Urinary bladder (tissue), 4 donors: Measurements from ENCODE around the gene PLA2G4E. TPM values are rescaled to one million over a fixed set of nuclear protein-coding genes. Genes with fewer than 3 reads are reported as not detected.

ENCODE experiments used
- DNase-seq: peaks from one replicate; pipeline ENCODE4 v3.0.0-alpha.2; 2015; ENCODE audit errors: extremely low spot score
- H3K27ac ChIP-seq: one replicate; pipeline ENCODE4 v1.5.1; 2013; ENCODE audit warnings: low read depth, mild to moderate bottlenecking, moderate library complexity
- H3K36me3 ChIP-seq: one replicate; pipeline ENCODE4 v1.6.1; 2013; ENCODE audit warnings: mild to moderate bottlenecking, moderate library complexity; ENCODE audit not compliant: insufficient read depth
- H3K4me1 ChIP-seq: one replicate; pipeline ENCODE4 v1.6.1; 2013; ENCODE audit warnings: mild to moderate bottlenecking, moderate library complexity; ENCODE audit not compliant: insufficient read depth
- H3K4me3 ChIP-seq: one replicate; pipeline ENCODE4 v1.5.1; 2013; ENCODE audit warnings: low read depth, low read length
- WGBS: extraction: QIAGEN DNeasy Blood & Tissue Kit; methylation state at CpG from one replicate; pipeline ENCODE4 v1.1.7; 2013; 5-methylcytosine and 5-hydroxymethylcytosine counted together
- polyA plus RNA-seq: library from polyadenylated mRNA; stranded (reverse); fragments of 200-250 nt; gene quantifications from one replicate; pipeline ENCODE4 v1.2.3, GENCODE V29; 2013
- total RNA-seq: library from RNA; depleted of rRNA; stranded (reverse); fragments of >200 nt; gene quantifications from one replicate; pipeline ENCODE4 v1.2.3, GENCODE V29; 2014
- donor health status: healthy with polysubstance abuse.
- donor health status: healthy.

PLA2G4E gene, protein sequence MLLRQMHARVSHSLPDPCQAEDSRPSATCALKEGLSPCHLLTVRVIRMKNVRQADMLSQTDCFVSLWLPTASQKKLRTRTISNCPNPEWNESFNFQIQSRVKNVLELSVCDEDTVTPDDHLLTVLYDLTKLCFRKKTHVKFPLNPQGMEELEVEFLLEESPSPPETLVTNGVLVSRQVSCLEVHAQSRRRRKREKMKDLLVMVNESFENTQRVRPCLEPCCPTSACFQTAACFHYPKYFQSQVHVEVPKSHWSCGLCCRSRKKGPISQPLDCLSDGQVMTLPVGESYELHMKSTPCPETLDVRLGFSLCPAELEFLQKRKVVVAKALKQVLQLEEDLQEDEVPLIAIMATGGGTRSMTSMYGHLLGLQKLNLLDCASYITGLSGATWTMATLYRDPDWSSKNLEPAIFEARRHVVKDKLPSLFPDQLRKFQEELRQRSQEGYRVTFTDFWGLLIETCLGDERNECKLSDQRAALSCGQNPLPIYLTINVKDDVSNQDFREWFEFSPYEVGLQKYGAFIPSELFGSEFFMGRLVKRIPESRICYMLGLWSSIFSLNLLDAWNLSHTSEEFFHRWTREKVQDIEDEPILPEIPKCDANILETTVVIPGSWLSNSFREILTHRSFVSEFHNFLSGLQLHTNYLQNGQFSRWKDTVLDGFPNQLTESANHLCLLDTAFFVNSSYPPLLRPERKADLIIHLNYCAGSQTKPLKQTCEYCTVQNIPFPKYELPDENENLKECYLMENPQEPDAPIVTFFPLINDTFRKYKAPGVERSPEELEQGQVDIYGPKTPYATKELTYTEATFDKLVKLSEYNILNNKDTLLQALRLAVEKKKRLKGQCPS
- total RNA-seq (not detected), polyA plus RNA-seq (0.03 TPM)

DNA sequence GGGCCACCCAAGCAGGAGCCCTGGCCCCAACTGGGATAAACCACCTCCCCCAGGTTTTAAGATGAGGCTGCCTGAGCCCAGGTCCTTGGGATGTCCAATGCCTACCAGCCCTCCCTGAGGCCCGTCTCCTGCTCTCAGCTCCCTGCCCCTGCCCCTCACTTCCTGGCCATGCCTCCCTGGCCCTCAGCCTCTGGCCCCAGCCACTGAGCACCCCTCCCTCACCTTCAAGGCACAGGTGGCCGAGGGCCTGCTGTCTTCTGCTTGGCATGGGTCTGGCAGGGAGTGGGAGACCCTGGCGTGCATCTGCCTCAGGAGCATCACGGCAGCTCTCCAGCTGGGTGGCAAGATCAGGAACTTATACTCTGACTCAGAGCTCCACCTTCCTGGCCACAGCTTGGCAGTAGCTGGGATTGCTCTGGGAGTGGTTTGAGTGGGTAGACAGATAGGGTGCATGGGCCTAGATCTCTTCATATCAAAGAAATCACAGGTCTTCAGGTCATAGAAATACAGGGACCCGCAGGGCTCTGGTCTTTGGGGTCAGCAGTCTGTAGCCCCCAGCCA is at the start of gene PLA2G4E:
Gene PLA2G4E (minus strand): TSS at position 330 of the 561 bp plus-strand sequence. CDS start 12 bp downstream, at position 318.
- DNase-seq = no peak
- Histone ChIP-seq H3K4me3 (no peak within 1 kb of the TSS), H3K27ac (no peak within 1 kb of the TSS), H3K36me3 (no peaks in the 10 kb centered on the region), H3K4me1 (no peaks in the 10 kb centered on the region)
- 88% methylated on average over 5 of the region's 5 CpGs for WGBS

DNA sequence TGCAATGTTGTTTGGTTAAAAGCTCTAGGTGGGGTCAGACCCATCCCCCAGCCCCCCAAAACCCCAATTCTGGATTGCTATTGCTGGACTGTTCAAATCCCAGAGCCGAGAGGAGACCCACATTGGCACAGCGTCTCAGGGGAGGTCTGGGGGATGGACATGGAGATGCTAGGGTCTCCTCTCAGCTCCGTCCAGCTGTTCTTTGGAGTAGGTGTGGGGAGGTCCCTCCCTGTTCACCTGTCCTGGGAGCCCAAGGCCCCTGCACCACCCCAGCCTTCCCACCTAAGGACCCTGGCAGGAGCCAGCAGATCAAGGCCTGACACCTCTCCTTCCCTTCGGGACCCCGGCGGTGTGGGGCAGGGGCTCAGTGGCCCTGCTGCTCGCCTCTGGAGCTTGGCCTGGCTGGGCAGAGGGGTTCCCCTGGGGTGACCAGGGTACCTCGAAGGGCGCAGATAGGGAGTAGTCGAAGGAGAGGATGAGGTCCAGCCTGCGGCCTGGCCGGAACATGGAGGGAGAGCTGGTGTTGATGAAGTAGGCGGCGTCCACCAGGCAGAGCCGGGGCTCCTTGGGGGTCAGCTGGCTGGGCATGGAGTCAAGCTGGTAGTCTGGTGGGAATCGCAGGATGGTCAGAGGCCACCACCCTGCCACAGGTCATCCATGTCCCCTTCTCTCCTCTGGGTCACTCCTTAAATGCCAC is 49.6 kb upstream of the PLA2G4E start:
- H3K36me3 ChIP-seq = no peaks in the 10 kb centered on the region
- H3K4me1 ChIP-seq = no peaks in the 10 kb centered on the region
- DNase-seq = no peak
- WGBS = 89% methylated on average over 16 of the region's 16 CpGs
- H3K27ac ChIP-seq = no peak overlapping the region
- no peak overlapping the region for H3K4me3 ChIP-seq

DNA sequence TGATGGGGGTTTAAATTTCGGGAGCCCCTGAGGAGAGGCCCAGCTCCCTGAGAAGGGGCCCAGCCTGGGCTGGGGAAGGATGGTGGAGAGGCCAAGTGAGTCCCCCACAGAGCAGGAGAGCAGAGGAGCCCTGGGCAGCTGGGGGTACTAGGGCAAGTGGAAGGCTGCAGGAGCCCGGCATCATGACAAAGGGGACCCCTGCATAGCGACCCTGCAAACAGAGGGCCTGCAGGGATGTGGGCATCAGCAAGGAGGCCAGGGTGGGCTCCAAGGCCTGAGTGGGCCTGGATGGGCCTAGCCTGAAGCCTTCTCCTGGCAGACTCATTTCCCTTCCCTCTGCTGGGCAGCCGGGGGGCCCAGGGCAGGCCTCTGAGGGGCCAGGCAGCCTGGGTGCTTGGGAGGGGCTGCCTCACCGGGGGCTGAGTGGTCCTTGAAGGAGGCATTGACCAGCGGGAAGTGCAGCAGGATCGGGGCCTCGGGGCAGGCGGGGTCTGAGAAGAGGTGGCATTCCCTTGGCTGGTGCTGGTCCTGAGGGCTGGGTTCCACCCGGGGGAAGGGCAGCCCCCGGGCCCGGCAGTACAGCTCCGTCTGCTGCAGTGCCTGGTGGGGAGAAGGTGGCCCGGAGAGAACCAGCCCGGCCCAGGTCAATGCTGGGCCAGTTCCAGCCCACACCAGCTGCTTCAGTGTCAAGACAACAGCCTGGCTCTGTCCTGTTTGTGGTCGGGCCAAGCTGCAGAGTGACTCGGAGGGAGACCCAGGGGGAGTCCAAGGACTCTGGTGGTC is 48.8 kb upstream of the PLA2G4E start:
- Histone ChIP-seq H3K4me1 (no peaks in the 10 kb centered on the region), H3K27ac (no peak overlapping the region), H3K4me3 (no peak overlapping the region), H3K36me3 (no peaks in the 10 kb centered on the region)
- 72% methylated on average over 17 of the region's 17 CpGs for WGBS
- DNase-seq = no peak

DNA sequence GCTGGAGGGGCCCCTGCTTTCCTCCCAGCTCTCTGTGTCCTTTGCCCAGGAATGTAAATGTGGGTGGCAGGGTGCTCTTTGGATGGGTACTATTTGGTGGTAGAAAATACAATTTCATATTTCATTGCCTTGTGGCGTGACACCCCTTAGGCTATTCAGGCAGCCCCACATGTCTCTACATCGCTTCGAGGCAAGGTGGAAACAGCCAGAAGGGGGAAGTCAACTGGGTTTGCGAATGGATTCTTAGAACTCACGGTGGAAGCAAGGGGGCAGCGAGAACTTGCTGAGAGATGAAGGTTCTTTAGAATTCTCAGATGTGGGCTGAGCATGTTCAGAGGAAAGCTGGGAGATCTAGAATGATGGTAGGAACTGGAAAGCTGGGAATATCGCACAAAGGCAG is 48.2 kb upstream of the PLA2G4E start:
- Histone ChIP-seq H3K4me1 (no peaks in the 10 kb centered on the region), H3K27ac (no peak overlapping the region), H3K36me3 (no peaks in the 10 kb centered on the region), H3K4me3 (no peak overlapping the region)
- no peak for DNase-seq
- 86% methylated on average over 7 of the region's 7 CpGs for WGBS

DNA sequence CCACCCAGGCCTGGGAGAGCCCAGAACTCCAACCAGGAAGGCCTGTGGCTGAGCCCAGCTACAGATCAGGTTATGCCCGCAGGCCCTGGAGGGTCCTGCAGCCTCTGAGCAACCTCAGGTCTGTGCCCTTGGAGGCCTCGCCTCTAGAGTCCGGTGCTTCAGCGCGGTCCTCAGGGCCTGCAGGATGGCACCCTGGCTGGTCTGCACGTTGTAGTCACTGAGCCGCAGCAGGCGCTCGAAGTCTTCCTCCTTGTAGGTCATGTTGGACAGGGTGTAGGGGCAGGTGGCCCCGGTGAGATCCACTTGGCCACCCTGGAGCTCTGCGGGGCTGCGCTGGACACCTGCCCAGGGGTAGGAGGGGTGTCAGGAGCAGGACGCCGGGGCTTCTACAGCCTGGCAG is 47.8 kb upstream of the PLA2G4E start:
- H3K4me1 ChIP-seq = no peaks in the 10 kb centered on the region
- 94% methylated on average over 14 of the region's 14 CpGs for WGBS
- no peak overlapping the region for H3K4me3 ChIP-seq
- H3K27ac ChIP-seq = no peak overlapping the region
- no peak for DNase-seq
- no peaks in the 10 kb centered on the region for H3K36me3 ChIP-seq

DNA sequence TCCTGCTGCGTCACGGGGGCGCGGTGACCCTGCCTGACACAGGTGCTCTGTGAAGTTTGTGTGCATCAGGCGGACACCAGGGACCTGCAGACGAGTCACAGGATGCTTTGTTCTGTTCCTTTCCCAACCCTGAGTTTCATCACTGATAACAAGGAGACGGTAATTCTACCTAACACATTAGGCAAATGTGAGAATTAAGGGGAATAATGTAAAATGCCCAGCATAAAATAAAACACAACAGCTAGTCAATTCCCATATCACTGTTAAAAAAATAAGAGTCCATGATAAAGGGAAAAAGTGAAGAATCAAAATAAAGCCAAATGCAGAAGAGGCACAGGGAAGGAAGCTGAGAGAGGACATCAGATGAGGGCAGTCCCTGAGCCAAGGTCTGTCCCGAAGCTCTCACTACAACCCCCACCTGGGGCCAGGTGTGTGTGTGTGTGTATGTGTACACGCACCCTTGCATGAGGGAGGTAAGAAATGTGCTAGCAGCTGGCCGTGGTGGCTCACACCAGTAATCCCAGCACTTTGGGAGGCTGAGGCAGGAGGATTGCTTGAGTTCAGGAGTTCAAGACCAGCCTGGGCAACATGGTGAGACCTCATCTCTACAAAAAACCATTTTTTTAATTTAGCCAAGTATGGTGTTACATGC is 46.0 kb upstream of the PLA2G4E start:
- H3K4me3 ChIP-seq = no peak overlapping the region
- WGBS = 40% methylated on average over 10 of the region's 10 CpGs
- no peaks in the 10 kb centered on the region for H3K36me3 ChIP-seq
- DNase-seq = no peak
- no peaks in the 10 kb centered on the region for H3K4me1 ChIP-seq
- no peak overlapping the region for H3K27ac ChIP-seq

DNA sequence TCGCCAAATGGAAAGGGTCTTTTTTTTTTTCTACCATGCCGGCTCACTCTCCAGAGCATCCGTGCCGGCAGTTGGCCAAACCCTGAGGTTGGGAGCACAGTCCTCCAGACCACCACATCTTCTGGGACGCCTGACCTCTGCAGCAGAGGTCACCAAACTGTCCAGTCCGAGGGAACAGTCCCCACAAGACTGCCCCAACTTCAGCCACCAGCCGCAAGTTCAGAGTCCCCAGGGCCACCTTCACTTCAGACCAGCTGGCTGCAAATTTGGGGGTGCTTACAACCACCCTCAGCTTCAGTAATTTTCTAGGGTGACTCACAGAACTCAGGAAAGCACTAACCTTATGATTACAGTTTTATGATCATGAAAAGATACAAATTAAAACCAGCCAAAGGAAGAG is 44.6 kb upstream of the PLA2G4E start:
- Histone ChIP-seq H3K36me3 (no peaks in the 10 kb centered on the region), H3K4me1 (no peaks in the 10 kb centered on the region)
- WGBS = 44% methylated on average over 7 of the region's 7 CpGs

DNA sequence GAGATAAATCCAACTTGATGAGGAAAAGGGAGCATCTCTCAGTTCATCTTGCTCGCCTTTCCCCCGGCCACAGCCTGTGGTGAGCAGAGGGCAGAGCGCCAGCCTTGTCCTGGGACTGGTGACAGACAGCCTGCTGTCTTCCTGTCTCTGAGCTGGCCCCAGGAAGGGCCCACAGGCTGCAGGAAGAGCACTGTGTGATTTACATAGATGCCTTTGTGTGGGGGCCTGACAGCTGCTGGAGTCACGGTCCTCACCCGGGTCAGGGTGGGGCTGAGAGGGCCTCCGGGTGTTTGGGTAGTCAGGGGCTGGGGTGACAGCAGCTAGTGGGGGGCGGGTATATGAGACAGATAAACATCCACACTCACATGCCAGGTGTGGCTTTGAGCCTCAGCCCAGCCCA is 44.2 kb upstream of the PLA2G4E start:
- no peak for DNase-seq
- Histone ChIP-seq H3K27ac (no peak overlapping the region), H3K4me1 (no peaks in the 10 kb centered on the region), H3K4me3 (no peak overlapping the region), H3K36me3 (no peaks in the 10 kb centered on the region)
- whole genome bisulfite sequencing = 25% methylated on average over 7 of the region's 7 CpGs

More for the DNA sequence above, 44.6 kb upstream of the PLA2G4E start:
- no peak for DNase-seq
- no peak overlapping the region for H3K27ac ChIP-seq
- H3K4me3 ChIP-seq = no peak overlapping the region

DNA sequence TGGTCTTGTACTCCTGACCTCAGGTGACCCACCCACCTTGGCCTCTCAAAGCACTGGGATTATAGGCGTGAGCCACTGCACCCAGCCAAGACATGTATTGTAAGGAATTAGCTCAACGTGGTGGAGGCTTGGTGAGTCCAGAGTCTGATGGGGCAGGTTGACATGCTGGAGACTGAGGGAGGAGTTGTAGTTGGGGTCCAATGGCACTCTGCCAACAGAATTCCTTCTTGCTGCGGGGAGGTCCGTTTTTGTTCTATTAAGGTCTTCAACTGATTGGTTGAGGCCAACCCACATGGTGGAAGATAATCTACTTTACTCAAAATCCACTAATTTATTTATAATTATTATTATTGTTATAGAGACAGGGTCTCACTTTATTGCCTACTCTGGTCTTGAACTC is 43.4 kb upstream of the PLA2G4E start:
- Histone ChIP-seq H3K4me3 (no peak overlapping the region), H3K4me1 (no peaks in the 10 kb centered on the region), H3K36me3 (no peaks in the 10 kb centered on the region), H3K27ac (no peak overlapping the region)
- 75% methylated on average over 4 of the region's 4 CpGs for WGBS
- DNase-seq = no peak

DNA sequence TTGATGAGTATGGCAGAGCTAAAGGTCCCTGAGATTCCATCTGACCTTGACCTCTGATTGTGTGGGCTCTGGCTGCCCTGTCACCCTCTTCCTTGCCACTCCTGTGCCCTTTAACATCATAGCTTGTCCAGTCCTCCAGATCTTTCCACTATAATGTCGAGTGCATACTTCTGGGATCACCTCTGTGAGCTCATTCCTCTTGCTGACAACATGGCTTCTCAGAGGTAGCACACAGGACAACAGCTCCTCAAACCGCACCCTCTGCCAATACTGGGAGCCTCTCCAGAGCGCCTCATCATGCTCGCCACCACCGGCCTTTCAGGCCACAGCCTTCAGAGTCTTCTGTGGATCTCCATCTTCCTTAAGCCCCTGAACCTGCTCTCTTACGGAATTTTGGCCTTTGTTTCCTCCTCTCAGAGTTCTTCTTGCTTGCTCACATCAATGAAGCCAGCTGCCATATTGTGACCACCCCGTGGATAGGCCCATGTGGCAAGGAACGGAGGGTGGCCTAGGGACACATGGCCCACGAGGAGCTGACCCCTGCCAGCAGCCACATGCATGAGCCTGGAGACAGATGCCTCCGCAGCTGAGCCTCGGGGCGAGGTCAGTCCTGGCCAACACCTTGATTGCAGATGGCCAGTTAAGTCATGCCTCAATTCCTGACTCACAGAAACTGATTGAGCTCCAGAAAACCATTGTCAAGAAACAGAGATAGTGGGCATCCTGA is 42.4 kb upstream of the PLA2G4E start:
- Histone ChIP-seq H3K36me3 (no peaks in the 10 kb centered on the region), H3K4me3 (no peak overlapping the region), H3K4me1 (no peaks in the 10 kb centered on the region), H3K27ac (no peak overlapping the region)
- DNase-seq = no peak
- 91% methylated on average over 12 of the region's 12 CpGs for WGBS

DNA sequence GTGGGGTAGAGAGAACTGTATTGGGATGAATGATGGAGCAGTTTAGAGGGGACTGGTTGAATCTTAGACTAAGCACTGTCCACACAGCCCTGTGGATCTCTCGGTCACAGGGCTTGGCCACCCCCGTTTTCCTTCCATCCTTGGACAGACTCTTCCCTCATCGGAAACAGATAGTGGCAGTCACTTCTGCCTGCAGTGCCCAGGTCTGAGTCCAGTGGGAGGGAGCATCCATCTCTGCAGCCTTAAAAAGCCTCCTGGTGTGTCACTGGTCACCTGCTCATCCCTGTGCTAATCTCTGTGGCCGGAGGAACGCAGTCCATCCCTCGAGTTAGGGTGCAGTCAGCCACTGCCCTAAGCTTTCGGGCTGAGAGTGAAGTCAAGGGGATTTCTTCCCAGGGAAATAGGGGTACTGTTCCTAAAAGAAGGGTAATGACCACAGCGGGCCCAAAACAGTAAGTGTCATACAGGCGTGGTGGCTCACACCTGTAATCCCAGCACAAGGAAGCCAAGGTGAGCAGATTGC is 41.5 kb upstream of the PLA2G4E start:
- WGBS = 93% methylated on average over 9 of the region's 9 CpGs
- H3K4me1 ChIP-seq = no peaks in the 10 kb centered on the region
- H3K4me3 ChIP-seq = no peak overlapping the region
- H3K36me3 ChIP-seq = no peaks in the 10 kb centered on the region
- no peak overlapping the region for H3K27ac ChIP-seq
- DNase-seq = no peak

DNA sequence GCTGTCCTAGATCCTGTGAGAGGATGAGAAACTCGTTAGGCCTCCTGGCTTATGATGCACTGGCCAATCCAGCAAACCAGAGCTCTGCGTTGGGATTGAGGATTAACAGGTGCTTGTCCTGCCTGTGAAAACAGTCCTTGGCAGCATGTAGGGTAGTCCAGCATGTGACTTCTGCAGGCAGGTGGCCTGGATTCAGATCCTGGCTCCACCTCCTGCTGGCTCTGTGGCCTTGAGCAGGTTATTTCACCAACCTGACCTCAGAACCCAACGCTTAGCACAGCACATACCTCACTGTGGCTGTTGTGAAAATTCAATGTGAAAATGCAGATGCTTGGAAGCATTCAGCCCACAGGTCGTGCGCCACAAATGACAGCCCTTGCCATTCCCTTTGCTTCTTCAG is 40.0 kb upstream of the PLA2G4E start:
- no peaks in the 10 kb centered on the region for H3K4me1 ChIP-seq
- WGBS = 85% methylated on average over 5 of the region's 5 CpGs
- no peak overlapping the region for H3K4me3 ChIP-seq
- no peak overlapping the region for H3K27ac ChIP-seq
- DNase-seq = no peak
- no peaks in the 10 kb centered on the region for H3K36me3 ChIP-seq
